Measurements from ENCODE around the gene SPATA31C1.
"Not testable (repeated sequence)": the region's sequence is repeated elsewhere in the genome, so short reads cannot be mapped to it uniquely, and the experiment has no call there.

SPATA31C1 gene

DNA sequence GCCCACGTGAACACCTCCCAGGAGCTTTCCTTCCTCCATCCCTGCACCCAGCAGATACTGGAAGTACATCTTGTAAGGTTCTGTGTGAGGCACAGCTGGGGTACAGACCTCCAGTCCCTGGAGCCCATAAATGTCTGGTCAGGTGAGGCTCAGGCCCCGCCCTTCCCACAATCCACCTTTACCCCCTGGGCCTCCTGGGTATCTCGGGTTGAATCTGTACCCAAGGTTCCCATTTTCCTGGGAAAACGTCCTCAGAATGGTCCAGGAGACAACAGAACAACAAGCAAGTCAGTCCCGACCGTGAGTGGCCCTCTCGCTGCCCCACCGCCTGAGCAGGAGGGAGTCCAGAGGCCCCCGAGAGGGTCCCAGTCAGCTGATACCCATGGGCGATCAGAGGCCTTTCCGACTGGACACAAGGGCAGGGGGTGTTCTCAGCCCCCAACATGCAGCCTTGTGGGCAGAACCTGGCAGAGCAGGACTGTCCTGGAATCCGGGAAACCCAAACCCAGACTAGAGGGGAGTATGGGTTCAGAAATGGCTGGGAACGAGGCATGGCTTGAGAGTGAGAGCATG is 30.7 kb upstream of the SPATA31C1 start:
- no peak for DNase-seq (ENCODE audit: low spot score)

DNA sequence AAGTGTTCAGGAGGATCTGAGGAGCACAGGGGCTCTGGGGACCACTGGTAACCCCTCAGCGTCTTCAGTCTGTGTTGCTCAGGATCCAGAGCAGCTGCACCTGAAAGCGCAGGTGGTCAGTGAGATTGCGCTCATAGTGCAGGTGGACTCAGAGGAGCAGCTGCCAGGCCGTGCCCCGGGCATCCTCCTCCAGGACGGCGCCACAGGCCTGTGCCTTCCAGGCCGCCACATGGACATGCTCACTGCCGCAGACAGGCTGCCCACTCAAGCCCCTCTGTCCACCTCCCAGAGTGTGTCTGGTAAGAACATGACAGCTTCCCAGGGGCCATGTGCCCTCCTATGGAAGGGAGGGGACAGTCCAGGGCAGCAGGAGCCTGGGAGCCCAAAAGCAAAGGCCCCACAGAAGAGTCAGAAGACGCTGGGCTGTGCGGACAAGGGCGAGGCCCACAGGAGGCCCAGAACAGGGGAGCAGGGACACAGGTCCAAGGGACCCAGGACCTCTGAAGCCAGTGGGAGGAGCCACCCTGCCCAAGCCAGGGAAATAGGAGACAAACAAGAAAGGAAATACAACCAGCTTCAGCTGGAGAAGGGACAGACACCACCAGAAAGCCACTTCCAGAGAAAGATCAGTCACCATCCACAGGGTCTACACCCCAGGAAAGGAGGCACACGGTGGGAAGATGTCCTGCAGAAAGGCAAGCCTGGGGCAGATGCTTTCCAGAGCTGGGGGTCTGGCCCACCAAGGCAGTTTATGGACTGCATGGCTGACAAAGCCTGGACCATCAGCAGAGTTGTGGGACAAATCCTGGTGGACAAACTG is 29.9 kb upstream of the SPATA31C1 start:
- DNase-seq (ENCODE audit: low spot score): no peak

DNA sequence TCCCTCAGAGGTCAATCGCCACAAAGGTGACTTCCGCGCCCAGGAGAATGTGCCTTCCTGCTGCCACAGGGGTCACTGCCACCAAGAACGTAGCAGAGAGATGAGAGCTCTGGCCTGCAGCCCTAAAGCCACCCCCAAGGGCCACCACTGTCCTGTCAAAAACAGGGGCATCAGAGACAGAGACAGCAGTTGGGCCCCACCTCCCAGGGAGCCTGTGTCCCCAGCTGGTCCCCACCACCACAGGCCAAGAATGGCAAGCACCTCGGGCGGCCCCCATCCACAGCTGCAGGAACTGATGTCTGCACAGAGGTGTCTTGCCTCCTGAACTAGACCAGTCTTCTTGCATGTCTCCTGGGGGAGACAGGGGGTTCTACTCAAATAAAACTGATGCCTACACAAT is 29.3 kb upstream of the SPATA31C1 start:
- DNase-seq (ENCODE audit: low spot score): no peak

DNA sequence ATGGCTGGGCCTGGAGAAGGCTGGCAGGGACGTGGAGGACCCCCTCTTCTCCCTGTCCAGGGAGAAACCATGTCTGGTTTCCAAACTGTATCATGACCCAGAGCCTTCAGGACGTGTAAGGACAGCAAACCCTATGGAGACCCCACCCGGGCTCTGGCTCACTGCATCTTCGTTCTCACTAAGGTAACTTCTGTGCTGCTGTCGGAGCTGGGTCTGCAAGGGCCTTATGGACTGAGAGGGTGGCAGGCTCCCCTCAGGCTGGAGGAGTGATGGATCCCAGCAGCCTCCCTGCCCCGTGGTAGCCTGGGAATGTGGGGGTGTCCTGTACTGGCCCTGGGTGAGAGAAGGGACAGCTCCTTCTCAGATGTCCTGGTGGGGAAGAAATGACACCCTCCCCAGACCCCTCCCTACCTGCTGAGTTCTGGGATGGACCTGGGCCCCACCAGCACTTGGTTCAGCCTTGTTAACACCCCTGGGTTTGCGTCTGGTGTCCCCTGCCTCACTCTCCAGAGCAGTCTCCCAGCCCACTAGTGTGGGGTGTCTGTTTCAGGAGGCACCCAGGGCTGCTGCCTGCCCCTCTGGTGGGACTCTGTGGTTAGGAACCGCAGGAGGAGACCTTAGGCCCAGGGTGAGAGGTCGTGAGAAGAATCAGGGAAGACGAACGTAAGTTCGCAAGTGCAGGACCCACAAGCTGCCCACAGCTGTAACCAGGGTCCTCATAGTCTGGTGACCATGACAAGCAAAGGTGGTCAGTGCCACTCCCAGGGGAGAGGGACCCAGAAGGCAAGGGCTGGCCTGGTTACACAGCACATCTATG is 28.5 kb upstream of the SPATA31C1 start:
- DNase-seq (ENCODE audit: low spot score): no peak

DNA sequence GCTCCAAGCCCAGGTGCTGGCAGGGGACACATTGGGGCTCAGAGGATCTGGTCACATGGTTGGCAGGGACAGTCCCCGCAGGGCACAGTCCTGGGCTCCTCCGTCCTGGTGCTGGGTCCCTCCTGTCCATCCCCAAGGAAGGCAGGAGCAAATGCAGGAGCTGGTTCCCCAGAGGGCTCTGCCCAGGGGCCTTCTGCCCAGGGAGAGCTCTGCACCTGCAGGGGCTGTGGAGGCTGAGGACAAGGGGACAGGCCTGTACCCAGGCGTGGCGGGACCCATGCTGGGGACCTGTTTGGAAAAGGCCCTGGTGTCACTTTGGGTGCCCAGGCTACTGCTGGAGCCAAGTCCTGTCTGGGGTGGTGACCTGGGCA is 27.9 kb upstream of the SPATA31C1 start:
- DNase-seq (ENCODE audit: low spot score): no peak

DNA sequence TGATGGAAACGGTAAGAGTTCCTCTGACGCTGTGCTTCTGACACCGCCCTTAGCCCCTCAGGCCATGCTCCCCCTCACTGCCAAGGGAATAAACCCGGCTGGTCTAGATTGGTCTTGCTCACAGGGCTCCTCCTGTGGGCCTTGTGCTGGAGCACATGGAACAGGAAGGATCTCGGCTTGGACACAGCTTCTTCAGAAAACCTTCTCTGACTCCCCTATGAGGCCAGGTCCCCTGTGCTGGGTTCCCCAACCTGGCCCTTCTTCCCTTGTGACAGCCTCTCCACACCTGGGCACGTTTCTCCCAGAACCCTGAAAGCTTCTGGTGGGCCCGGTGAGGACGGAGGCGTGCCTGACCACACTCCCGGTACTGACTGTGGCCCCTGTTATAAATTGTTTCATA is 26.9 kb upstream of the SPATA31C1 start:
- no peak for DNase-seq (ENCODE audit: low spot score)

DNA sequence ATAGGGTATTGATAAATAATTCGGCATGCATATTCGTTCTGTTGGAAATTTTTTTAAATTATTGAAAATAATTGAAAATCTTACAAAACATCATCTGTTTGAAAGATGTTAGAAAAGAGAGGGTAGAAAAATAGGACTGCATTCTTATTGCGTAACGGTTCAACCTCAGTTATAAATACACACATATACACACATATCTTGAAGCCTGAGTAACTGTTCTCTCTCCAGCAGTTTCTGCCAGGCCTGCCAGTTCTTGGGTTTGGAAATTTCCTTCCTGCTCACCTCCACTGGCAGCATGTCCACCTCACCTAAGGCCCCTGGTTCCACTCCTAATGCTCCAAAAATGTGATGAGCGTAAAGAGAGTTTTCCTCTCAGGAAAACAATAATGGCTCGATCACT is 26.0 kb upstream of the SPATA31C1 start:
- DNase-seq (ENCODE audit: low spot score): no peak

DNA sequence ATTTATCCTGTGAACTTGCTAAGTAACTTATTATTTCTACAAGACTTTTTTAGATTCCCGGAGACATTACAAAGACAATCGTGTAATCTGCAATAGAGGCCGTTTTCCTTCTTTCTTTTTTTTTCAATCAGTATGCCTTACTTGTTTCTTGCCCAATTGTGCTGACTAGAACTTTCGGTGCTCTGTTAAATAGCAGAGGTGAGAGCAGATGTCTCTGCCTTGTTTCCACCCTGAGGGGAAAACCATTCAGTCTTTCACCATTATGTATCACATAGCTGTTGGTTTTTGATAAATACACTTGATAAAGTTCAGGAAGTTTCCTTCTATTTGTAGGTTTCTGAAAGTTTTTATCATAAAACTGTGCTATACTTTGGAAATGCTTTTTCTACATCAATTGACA is 24.8 kb upstream of the SPATA31C1 start:
- no peak for DNase-seq (ENCODE audit: low spot score)

DNA sequence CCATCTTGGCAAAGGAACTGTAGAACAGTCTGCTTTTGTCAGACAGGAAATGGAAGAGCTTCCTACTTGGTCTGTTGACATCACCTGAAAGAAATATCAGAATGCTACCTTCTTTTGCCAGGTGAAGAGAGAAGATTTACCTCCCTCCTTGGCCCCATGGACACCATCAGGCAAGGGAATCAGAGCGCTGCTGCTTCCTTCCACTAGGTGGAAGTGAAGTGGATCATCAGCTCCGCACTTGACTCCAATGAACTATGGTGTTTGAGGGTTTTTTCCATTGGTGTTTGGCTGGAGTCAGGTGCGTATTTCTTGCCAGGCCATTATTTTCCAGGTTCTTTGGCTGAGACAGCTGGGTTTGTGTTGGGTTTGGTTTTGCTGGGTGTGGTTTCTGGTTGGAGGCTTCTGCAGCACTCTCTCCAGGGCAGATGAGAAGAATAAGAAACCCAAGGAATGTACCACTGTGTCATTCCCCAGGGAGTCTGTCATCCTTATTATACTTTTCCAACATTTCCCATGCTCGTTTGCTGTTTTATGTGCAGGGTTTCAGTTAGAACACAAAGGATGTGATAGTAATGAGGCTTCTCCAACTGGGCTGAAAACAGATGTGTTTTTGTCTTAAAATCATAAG is 22.6 kb upstream of the SPATA31C1 start:
- DNase-seq (ENCODE audit: low spot score): no peak

DNA sequence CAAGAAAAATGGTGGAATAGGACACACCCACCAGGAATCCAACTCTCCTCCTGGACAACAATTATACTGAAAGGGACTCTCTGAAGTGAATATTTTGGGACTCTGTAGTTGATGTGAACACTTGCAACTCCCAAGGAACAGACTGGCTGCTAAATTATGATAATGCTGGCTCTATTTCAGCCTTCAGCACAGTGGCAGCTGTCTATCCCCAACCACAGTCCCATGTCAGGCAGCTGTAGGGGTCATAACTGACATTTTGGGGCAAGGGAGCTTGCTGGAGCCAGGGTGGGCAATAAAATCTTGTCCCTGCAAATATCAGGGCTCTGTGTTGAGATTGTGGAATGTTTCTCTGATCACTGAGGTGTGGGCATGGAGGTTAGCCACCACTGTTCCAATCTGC is 20.9 kb upstream of the SPATA31C1 start:
- no peak for DNase-seq (ENCODE audit: low spot score)

DNA sequence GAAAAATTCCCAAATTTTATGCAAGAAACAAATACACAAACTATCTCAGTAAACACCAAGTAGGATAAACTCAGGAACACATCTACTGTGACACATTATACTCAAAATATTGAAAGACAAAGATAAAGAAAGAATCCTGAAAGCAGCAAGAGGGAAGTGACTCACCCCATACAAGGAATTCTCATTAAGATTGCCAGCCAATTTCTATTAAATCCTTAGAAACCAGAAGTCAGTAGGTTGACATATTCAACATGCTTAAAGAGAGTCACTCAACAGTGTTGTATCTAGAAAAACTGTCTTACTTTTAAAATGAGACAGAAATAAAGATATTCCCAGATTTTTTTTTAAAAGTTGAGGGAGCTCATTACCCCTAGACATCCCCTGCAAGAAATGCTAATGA is 19.6 kb upstream of the SPATA31C1 start:
- DNase-seq (ENCODE audit: low spot score): no peak

DNA sequence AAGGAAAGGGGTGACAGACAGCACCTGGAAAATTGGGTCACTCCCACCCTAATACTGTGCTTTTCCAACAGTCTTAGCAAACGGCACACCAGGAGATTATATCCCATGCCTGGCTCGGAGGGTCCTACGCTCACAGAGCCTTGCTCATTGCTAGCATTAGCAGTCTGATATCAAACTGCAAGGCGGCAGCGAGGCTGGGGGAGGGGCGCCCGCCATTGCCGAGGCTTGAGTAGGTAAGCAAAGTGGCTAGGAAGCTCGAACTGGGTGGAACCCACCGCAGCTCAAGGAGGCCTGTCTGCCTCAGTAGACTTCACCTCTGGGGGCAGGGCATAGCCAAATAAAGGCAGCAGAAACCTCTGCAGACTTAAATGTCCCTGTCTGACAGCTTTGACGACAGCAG is 15.4 kb upstream of the SPATA31C1 start:
- not testable (repeated sequence) for DNase-seq (ENCODE audit: low spot score)

DNA sequence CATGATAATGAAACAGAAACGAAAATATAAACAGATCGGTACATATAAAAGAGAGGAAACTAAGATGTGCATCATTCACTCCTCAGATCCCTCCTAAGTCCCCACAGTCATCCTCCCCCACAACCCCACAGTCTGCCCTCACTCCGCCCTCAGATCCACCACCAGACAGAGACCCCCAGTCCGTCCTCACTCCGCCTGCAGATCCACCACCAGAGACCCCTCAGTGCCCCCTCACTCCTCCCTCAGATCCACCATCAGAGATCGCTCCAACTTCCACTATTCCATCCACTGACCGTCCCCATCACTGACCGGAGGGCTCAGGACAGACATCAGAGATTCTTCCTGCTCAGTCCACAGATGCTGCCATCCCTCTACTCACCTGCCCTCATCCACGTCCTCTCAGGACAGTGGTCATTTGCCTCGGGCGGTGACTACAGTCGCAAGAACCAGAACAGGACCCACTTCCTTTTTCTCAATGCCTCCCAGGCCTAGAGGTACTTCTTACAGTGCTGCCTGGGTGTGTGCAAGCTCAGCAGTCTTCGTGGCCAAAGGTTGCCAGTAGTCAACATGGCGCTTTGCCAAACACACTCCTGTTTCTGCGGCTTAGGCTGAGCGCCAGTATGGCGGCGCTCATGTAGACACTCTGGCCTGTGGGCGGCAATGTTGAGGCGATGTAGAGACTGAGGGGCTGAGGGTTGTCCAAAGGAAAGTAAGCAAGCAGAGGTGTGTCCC is 8.3 kb upstream of the SPATA31C1 start:
- no peak for DNase-seq (ENCODE audit: low spot score)

DNA sequence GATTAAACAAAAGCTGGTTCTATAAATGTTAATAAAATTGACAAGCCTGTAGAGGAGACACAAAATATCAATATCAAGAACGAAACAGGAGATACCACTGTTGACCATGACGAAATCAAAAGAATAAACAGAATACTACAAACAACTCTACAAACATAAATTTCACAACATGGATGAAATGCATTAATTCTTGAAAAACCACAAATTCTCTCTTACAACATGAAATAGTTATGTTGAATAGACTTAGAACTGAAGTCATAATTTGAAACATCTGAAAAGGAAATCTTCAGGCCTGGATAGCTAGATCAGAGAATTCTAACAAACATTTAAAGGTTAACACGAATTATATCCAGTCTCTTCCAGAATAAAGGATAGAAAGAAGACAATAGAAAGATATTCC is 6.9 kb upstream of the SPATA31C1 start:
- no peak for DNase-seq (ENCODE audit: low spot score)

DNA sequence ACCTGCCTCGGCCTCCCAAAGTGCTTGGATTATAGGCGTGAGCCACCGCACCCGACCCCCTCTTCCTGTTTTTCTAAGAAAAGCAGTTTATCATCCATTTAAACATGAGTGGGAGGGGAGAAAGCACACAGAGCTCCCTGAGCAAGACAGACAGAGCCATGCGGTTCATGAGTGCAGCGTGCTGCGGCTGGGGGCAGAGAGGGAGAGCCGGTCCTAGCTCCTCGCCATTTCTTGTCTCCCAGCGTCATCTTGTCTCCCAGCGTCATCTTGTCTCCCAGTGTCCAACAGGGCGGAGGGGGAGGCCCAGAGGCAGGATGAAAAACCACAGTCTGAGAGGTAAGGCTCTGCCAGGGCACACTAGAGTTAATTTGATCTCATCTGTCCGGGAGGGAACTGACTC is 1.3 kb downstream of the SPATA31C1 start:
- DNase-seq (ENCODE audit: low spot score): not testable (repeated sequence)

DNA sequence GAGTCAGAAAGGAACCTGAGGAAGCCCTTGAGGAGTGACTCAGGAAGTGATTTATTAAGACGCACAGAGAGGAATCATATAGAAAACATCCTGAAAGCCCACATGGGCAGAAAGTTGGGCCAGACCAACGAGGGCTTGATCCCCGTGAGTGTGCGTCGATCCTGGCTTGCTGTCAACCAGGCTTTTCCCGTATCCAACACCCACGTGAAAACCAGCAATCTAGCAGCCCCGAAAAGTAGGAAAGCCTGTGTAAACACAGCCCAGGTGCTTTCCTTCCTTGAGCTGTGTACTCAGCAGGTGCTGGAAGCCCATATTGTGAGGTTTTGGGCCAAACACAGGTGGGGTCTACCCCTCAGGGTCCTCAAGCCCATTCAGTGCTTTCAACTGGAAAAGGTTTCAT is 3.8 kb downstream of the SPATA31C1 start:
- DNase-seq (ENCODE audit: low spot score): not testable (repeated sequence)

DNA sequence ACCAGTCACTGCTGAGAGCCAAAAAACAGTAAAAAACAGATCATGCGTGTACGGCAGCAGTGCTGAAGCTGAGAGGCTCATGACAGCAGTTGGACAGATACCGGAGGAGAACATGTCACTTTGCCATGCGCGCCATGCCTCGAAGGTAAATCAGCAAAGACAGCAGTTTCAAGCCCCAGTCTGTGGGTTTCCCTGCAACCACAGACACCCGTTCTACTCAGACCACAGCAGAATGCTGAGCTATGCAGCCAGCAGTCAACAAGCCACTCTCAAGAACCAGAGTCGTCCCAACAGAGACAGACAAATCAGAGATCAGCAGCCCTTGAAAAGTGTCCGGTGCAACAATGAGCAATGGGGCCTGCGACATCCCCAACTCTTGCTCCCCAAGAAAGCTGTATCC is 5.2 kb downstream of the SPATA31C1 start:
- not testable (repeated sequence) for DNase-seq (ENCODE audit: low spot score)

DNA sequence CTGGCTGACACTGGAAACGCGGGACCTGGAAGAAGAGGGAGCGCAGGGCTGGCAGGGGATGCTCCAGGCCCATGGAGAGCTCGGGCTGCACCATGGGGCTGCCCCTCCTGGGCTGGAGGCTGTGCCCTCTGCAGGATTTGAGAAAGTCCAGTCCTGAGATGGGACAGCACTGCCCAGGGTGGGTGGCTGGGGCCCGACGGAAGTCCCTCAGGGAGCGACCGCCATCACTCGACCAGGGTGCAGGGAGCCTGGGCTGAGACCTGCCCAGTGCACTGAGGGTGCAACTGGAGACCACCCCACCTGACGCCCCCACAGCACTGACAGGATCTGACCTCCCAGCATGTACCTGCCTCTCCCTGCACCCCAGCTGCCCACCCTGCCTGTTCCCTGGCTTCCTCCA is 7.1 kb downstream of the SPATA31C1 start:
- DNase-seq (ENCODE audit: low spot score): not testable (repeated sequence)

DNA sequence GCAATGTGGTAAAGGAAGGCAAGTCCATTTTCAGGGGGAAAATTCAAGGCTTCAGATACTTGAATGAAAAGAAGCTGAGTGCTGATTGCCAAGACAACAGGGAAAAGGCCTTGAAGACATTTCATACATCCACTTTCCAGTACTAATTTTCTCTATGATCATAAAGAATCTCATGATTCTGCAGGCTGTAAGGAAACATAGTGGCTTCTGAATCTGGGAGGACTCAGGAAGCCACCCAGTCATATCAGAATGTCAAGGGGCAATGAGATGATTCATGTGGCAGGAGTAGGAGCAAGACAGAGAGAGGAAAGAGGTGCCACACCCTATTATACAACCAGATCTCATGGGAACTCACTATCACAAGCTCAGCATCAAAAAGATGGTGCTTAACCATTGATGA is 11.4 kb downstream of the SPATA31C1 start:
- DNase-seq (ENCODE audit: low spot score): not testable (repeated sequence)

DNA sequence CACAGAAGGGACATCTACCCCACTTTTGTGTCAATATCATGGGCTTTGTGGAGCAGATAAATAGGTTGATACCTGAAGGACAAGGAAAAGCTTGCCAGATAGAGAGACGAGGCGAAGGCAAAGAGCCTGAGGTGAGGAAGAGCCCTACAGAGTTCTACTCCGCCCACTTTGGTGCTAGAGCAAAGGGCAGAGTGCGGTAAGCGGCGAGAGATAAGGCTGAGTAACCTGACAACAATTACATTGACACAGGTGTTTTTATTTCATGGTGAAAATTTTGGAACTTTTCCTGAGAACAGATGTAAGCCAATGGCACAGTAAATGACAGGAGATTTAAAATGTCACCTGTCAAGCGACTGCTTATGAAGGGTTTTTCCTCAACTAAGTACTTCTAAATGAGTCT is 16.7 kb downstream of the SPATA31C1 start:
- DNase-seq (ENCODE audit: low spot score): not testable (repeated sequence)

DNA sequence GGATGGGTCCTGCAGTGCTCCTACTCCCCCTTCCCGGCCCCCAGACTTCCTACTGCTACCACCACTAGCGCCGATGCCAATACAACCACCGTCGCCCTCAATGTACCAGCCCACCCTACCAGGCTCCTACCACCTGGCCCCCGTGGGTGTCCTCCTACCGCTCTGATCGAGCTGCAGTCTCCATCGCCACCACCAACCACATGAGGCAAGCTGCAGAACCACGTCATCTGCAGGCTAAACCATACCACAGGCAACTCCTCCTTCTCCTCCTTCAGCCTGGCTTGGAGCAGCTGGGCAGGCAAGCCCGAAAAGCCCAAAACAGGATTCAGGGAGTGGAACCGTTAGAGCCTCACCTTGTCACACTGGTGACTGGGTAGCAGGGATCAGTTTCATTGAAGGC is 19.6 kb downstream of the SPATA31C1 start:
- DNase-seq (ENCODE audit: low spot score): not testable (repeated sequence)

DNA sequence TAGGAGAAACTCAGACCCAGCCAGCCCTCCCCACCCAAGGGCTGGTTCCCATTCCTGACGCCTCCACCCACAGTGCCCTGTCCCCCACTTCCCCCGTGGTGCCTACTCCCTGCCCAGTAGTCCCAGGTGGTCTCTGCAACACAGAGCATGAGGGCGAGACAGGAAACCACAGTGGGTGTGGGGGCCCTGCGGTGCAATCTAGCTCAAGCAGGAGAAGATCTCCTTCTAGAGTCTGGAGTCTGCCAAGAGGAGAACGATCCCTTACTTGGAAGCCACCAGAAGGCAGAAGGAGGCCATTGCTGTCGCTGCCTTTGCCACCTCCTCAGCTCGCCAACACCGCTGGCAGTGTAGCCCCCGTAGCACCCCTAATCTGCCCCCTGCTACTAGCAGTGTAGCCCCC is 20.2 kb downstream of the SPATA31C1 start:
- not testable (repeated sequence) for DNase-seq (ENCODE audit: low spot score)

Data from CD4-positive, alpha-beta T cell treated with Interleukin-2 at 100 ng/mL for 4 hours (primary cell).